GM23338 (cell line): ENCODE data around the gene NR1H3.

Experiments used
- CREB1 ChIP-seq: fragments of 250-450 bp; sonication (Bioruptor Pico); IDR thresholded peaks from 2 replicates; pipeline ENCODE4 v1.5.0; 2020; ENCODE audit warnings: low read depth, mild to moderate bottlenecking, moderate library complexity
- CTCF ChIP-seq, 2 experiments: fragments of 200-600 bp in 1 of 2; sonication (generic) in 1 of 2; conservative IDR thresholded peaks; 2 replicates each; pipeline versions ENCODE4 v1.5.1 to v1.6.1; 2016 to 2017; ENCODE audit warnings: antibody characterized with exemption in 2 of 2, low read depth in 2 of 2, mild to moderate bottlenecking in 2 of 2, moderate library complexity in 1 of 2
- EZH2 ChIP-seq: fragments of 200-600 bp; sonication (generic); IDR thresholded peaks from one replicate; pipeline ENCODE4 v1.8.0; 2017; ENCODE audit warnings: antibody characterized with exemption, mild to moderate bottlenecking, low read depth; ENCODE audit not compliant: unreplicated experiment
- EZH2phosphoT487 ChIP-seq: fragments of 200-600 bp; sonication (generic); IDR thresholded peaks from one replicate; pipeline ENCODE4 v1.8.1; 2018; ENCODE audit warnings: antibody characterized with exemption; ENCODE audit not compliant: unreplicated experiment
- JUNB ChIP-seq: IDR thresholded peaks from one replicate; pipeline ENCODE4 v1.6.1; 2016; ENCODE audit warnings: antibody characterized with exemption; ENCODE audit not compliant: unreplicated experiment
- POLR2AphosphoS5 ChIP-seq: IDR thresholded peaks from 2 replicates; pipeline ENCODE4 v1.6.1; 2016; ENCODE audit warnings: antibody characterized with exemption, low read depth
- REST ChIP-seq: IDR thresholded peaks from one replicate; pipeline ENCODE4 v1.6.1; 2018; ENCODE audit warnings: antibody characterized with exemption; ENCODE audit not compliant: unreplicated experiment

GRCh38 chr11:47259232-47259977, 1.6 kb downstream of the NR1H3 start:
- no peak for TF ChIP-seq EZH2
- TF ChIP-seq REST, result no peak
- no peak for TF ChIP-seq POLR2AphosphoS5
- peak; percentile 75 to 86 for TF ChIP-seq CTCF (conservative IDR thresholded peaks at IDR 0.05; ENCODE audit: low read depth in 2 of 2)
- no peak for TF ChIP-seq JUNB
- no peak for TF ChIP-seq CREB1 (CRISPR knock-in tag)
- TF ChIP-seq EZH2phosphoT487, result no peak
